ACC112 (cell line): Measurements from ENCODE around the gene MBD2.
A peak's percentile ranks its signal among the peaks of the same experiment; 100 is the strongest.

Experiments used
- H2AFZ ChIP-seq: fragments of 200-600 bp; sonication (generic); one replicate; pipeline ENCODE4 v1.6.0; 2017; ENCODE audit warnings: antibody characterized with exemption, low read length; ENCODE audit not compliant: unreplicated experiment
- H3K27ac ChIP-seq: fragments of 200-600 bp; sonication (generic); 2 replicates; pipeline ENCODE4 v1.5.1; 2014; ENCODE audit warnings: low read depth, mild to moderate bottlenecking, antibody characterized with exemption, low read length, moderate library complexity
- H3K27me3 ChIP-seq: fragments of 200-600 bp; sonication (generic); 2 replicates; pipeline ENCODE4 v1.6.1; 2014; ENCODE audit warnings: mild to moderate bottlenecking, antibody characterized with exemption, low read length, moderate library complexity, mixed read lengths; ENCODE audit not compliant: insufficient read depth
- H3K36me3 ChIP-seq: fragments of 200-600 bp; sonication (generic); 2 replicates; pipeline ENCODE4 v1.6.1; 2016; ENCODE audit warnings: mild to moderate bottlenecking, antibody characterized with exemption, low read length, moderate library complexity, mixed read lengths; ENCODE audit not compliant: insufficient read depth
- H3K4me1 ChIP-seq: fragments of 200-600 bp; sonication (generic); one replicate; pipeline ENCODE4 v1.6.1; 2016; ENCODE audit warnings: low read length, mixed read lengths; ENCODE audit not compliant: insufficient read depth, unreplicated experiment, control insufficient read depth
- H3K4me3 ChIP-seq: fragments of 200-600 bp; sonication (generic); 2 replicates; pipeline ENCODE4 v1.5.1; 2014; ENCODE audit warnings: mild to moderate bottlenecking, low read depth, low read length
- H3K79me2 ChIP-seq: fragments of 200-600 bp; sonication (generic); one replicate; pipeline ENCODE4 v1.6.0; 2016; ENCODE audit warnings: low read length; ENCODE audit not compliant: control insufficient read depth, unreplicated experiment, insufficient read depth

MBD2 gene

GRCh38 chr18:54197747-54198411 lies 26.6 kb downstream of the MBD2 start:
- Histone ChIP-seq H3K79me2 (peaks cover 67% of the 10 kb centered on the region), H3K27me3 (no peaks in the 10 kb centered on the region), H3K27ac (no peak overlapping the region), H3K4me1 (no peaks in the 10 kb centered on the region), H3K36me3 (peaks cover 18% of the 10 kb centered on the region), H2AFZ (no peak overlapping the region), H3K4me3 (no peak overlapping the region)

GRCh38 chr18:54193786-54194185 lies 30.7 kb downstream of the MBD2 start:
- peaks cover 6% of the 10 kb centered on the region for H3K36me3 ChIP-seq
- peaks cover 71% of the 10 kb centered on the region for H3K79me2 ChIP-seq
- no peak overlapping the region for H3K4me3 ChIP-seq
- H3K4me1 ChIP-seq = no peaks in the 10 kb centered on the region
- H2AFZ ChIP-seq = no peak overlapping the region
- no peaks in the 10 kb centered on the region for H3K27me3 ChIP-seq
- H3K27ac ChIP-seq = no peak overlapping the region

GRCh38 chr18:54192900-54193299 lies 31.6 kb downstream of the MBD2 start:
- Histone ChIP-seq H2AFZ (no peak overlapping the region), H3K4me1 (no peaks in the 10 kb centered on the region)

GRCh38 chr18:54192415-54192814 lies 32.1 kb downstream of the MBD2 start:
- Histone ChIP-seq H3K79me2 (peaks cover 60% of the 10 kb centered on the region), H3K27ac (no peak overlapping the region)

More at GRCh38 chr18:54192900-54193299, 31.6 kb downstream of the MBD2 start:
- Histone ChIP-seq H3K27me3 (no peaks in the 10 kb centered on the region), H3K4me3 (no peak overlapping the region), H3K27ac (no peak overlapping the region), H3K79me2 (peaks cover 62% of the 10 kb centered on the region), H3K36me3 (peaks cover 6% of the 10 kb centered on the region)

DNA sequence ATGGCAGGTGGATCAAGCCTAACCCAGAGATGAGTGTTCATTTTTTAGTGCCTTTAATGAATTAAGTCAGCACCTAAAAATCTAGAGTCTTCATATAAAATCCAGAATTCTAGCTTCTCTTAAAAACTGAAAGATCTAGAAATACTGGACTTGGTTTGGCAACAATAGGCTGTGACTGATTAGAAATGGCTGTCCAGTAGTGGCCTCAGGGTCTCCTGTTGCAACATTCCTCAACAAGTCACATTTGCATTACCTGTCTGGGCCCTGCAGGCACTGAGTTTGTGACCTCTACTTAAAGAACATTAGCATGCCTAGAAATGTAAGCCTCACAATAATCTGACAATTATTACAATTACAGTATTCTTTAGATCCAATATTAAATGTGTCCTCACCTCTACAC lies 33.1 kb downstream of the MBD2 start:
- Histone ChIP-seq H3K27me3 (no peaks in the 10 kb centered on the region), H3K4me3 (no peak overlapping the region), H2AFZ (no peak overlapping the region), H3K4me1 (no peaks in the 10 kb centered on the region), H3K27ac (no peak overlapping the region), H3K79me2 (peaks cover 50% of the 10 kb centered on the region), H3K36me3 (peaks cover 15% of the 10 kb centered on the region)

More at GRCh38 chr18:54192415-54192814, 32.1 kb downstream of the MBD2 start:
- Histone ChIP-seq H3K36me3 (peaks cover 9% of the 10 kb centered on the region), H3K4me3 (no peak overlapping the region), H2AFZ (no peak overlapping the region), H3K27me3 (no peaks in the 10 kb centered on the region), H3K4me1 (no peaks in the 10 kb centered on the region)

DNA sequence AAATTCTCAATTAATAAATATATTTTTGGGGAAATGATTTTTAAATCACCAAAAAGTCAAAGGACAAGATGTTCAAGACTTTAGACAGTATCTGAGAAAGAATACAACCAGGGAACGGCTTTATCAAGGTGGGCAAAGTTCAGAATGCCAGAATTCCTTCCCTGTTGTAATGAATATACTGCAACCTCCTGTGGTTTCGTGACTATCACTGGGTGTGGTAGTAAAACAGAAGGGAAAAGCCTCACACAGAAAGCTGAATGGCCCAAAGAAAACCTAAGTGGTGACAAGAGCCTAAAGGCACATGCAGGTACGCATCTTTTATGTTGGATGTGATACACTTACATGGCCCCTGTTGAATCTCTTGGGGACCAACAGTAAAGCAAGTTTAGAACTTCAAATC lies 37.1 kb downstream of the MBD2 start:
- no peak overlapping the region for H3K4me3 ChIP-seq
- no peak overlapping the region for H3K27ac ChIP-seq
- H2AFZ ChIP-seq = no peak overlapping the region
- peaks cover 13% of the 10 kb centered on the region for H3K36me3 ChIP-seq
- no peaks in the 10 kb centered on the region for H3K27me3 ChIP-seq
- peaks cover 12% of the 10 kb centered on the region for H3K4me1 ChIP-seq
- peaks cover 22% of the 10 kb centered on the region for H3K79me2 ChIP-seq

GRCh38 chr18:54184836-54185235 lies 39.6 kb downstream of the MBD2 start:
- Histone ChIP-seq H3K79me2 (peaks cover 14% of the 10 kb centered on the region), H3K27ac (no peak overlapping the region), H3K4me1 (peaks cover 20% of the 10 kb centered on the region), H3K27me3 (no peaks in the 10 kb centered on the region), H3K4me3 (no peak overlapping the region), H3K36me3 (peaks cover 9% of the 10 kb centered on the region), H2AFZ (no peak overlapping the region)

GRCh38 chr18:54183390-54183789 lies 41.1 kb downstream of the MBD2 start:
- Histone ChIP-seq H2AFZ (no peak overlapping the region), H3K4me3 (no peak overlapping the region), H3K4me1 (peaks cover 20% of the 10 kb centered on the region), H3K79me2 (peaks cover 16% of the 10 kb centered on the region), H3K27me3 (no peaks in the 10 kb centered on the region), H3K36me3 (peaks cover 9% of the 10 kb centered on the region), H3K27ac (no peak overlapping the region)

DNA sequence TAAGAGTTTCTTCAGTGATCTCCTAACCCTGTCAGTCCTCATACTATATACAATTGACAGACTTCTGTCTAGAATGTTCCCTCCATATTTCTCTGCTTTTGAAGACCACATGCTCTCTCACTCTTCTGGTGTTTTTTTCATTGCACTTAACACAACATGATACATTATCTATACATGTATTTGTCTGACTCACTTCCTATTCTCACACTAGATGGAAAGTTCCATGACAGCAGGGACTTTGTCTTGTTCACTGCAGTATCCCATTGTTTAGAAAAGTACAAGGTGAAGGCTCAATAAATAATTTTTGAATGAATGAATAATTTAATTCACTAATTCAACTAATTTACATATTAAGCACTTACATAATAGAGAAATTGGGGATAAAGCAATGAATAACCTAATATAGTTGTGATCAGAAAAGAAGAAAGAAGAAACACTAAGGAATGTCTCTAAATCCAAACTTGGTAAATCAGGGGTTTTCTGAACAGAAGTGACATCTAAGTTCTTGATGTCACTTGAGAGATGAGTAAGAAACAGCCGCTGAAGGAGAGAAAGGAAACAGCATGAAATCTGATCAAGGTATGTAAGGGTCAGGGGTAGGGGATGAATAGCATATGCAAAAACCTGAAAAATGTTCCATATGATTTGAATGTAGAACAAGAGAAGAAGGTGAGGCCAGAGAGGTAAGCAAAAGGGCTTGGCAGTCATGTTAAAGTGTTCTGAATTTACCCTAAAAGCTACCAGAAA lies 42.4 kb downstream of the MBD2 start:
- no peaks in the 10 kb centered on the region for H3K27me3 ChIP-seq
- H3K36me3 ChIP-seq = 0 out of 2 replicates have a peak, but pooled peaks cover 3% of the 10 kb centered on the region
- H2AFZ ChIP-seq = no peak overlapping the region
- peaks cover 14% of the 10 kb centered on the region for H3K79me2 ChIP-seq
- H3K4me3 ChIP-seq = no peak overlapping the region
- H3K4me1 ChIP-seq = peaks cover 20% of the 10 kb centered on the region
- peak overlapping the region; percentile 63 for H3K27ac ChIP-seq

- Histone ChIP-seq H3K27me3 (no peaks in the 10 kb centered on the region), H3K27ac (no peak overlapping the region), H3K4me3 (no peak overlapping the region), H3K79me2 (peaks cover 9% of the 10 kb centered on the region), H3K36me3 (peaks cover 7% of the 10 kb centered on the region; the same call in 1 of the 2 replicates), H2AFZ (no peak overlapping the region), H3K4me1 (peaks cover 8% of the 10 kb centered on the region)
Measured at GRCh38 chr18:54173980-54174630, 50.4 kb downstream of the MBD2 start.
